Stomach (tissue), 4 donors: ENCODE data around the gene SRSF8.

ENCODE experiments used
- EP300 ChIP-seq: sonication (generic); formaldehyde crosslinking; IDR thresholded peaks from one replicate; pipeline ENCODE4 v1.6.1; 2017; ENCODE audit warnings: antibody characterized with exemption
- POLR2A ChIP-seq, 4 donors: fragments of 450-650 bp; IDR thresholded peaks; one replicate each; pipeline ENCODE4 v1.6.1; 2016; ENCODE audit warnings: antibody characterized with exemption in 4 of 4, control low read depth in 2 of 4, mild to moderate bottlenecking in 1 of 4, moderate library complexity in 1 of 4
- POLR2AphosphoS5 ChIP-seq, 3 donors: sonication (generic); formaldehyde crosslinking; IDR thresholded peaks; one replicate each; pipeline ENCODE4 v1.6.1; 2016; ENCODE audit warnings: antibody characterized with exemption in 3 of 3
- TF ChIP-seq, protein P1 (sequence below), 7 experiments: fragments of 450-650 bp in 4 of 7; fragments of 200-600 bp in 3 of 7; sonication (generic) in 3 of 7; IDR thresholded peaks; one replicate each; pipeline ENCODE4 v1.5.1; 2016 to 2019; ENCODE audit warnings: antibody characterized with exemption in 7 of 7, control low read depth in 2 of 7, mild to moderate bottlenecking in 1 of 7

- TF ChIP-seq, protein P1, sequence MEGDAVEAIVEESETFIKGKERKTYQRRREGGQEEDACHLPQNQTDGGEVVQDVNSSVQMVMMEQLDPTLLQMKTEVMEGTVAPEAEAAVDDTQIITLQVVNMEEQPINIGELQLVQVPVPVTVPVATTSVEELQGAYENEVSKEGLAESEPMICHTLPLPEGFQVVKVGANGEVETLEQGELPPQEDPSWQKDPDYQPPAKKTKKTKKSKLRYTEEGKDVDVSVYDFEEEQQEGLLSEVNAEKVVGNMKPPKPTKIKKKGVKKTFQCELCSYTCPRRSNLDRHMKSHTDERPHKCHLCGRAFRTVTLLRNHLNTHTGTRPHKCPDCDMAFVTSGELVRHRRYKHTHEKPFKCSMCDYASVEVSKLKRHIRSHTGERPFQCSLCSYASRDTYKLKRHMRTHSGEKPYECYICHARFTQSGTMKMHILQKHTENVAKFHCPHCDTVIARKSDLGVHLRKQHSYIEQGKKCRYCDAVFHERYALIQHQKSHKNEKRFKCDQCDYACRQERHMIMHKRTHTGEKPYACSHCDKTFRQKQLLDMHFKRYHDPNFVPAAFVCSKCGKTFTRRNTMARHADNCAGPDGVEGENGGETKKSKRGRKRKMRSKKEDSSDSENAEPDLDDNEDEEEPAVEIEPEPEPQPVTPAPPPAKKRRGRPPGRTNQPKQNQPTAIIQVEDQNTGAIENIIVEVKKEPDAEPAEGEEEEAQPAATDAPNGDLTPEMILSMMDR (IDR thresholded peaks at IDR 0.05): no peak
- no peak for TF ChIP-seq EP300
- TF ChIP-seq POLR2AphosphoS5 (IDR thresholded peaks at IDR 0.05): no peak
- TF ChIP-seq POLR2A (IDR thresholded peaks at IDR 0.05): no peak
These were observed 30.5 kb downstream of the SRSF8 start for GRCh38 chr11:95097209-95097608.
